Activated T-cell treated with anti-CD3 and anti-CD28 coated beads, Interleukin-2, amount 50 U/mL, for 1 hour (primary cell): ENCODE measurements around the gene SSBP3.
A peak's percentile ranks its signal among the peaks of the same experiment; 100 is the strongest.
"Not testable (repeated sequence)": the region's sequence is repeated elsewhere in the genome, so short reads cannot be mapped to it uniquely, and the experiment has no call there.

Experiments used
- DNase-seq: peaks from one replicate; pipeline ENCODE4 v3.0.0-alpha.2; 2020

SSBP3 gene

GRCh38 chr1:54406339-54407153 is at the start of gene SSBP3:
TSS of gene SSBP3 (minus strand) at chr1:54406394.
- peak; percentile 95 for DNase-seq

- no peak for DNase-seq
Measured at GRCh38 chr1:54453509-54453908, 47.3 kb upstream of the SSBP3 start.

DNA sequence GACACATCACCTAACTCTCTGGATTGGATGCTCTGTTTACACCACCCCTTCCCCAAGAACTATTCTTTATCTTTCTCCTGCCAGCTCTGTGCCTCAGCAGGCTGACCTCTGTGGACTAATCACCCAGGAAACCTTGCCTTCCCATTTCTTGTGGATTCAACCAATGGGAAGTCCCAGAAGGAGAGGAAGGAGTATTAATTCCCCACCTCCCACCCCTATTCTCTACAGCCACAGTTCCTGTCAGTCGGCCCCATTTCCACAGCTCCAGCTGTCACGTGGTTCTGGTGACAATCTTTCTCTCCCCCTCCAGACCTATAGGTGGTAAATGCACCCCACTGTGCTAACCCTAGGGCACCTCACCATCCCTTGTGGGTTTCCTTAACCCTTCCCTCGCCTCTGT is 46.8 kb upstream of the SSBP3 start:
- DNase-seq: no peak

DNA sequence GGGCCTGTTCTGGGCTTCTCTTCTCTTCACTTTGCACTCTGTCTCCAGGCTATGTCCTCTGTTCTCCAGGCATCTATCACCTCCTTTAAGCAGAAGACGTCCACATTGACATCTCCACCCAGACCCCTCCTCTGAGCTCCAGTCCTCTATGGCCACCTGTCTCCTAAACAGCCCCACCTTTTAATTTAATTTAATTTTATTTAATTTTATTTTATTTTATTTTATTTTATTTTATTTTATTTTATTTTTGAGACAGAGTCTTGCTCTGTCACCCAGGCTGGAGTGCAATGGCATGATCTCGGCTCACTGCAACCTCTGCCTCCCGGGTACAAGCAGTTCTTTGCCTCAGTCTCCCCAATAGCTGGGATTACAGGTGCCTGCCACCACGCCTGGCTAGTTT is 43.2 kb upstream of the SSBP3 start:
- not testable (repeated sequence) for DNase-seq

- not testable (repeated sequence) for DNase-seq
Measured at GRCh38 chr1:54448801-54449200, 42.6 kb upstream of the SSBP3 start.

GRCh38 chr1:54447081-54447480 is 40.9 kb upstream of the SSBP3 start:
- not testable (repeated sequence) for DNase-seq

- no peak for DNase-seq
Measured at GRCh38 chr1:54442185-54442584, 36.0 kb upstream of the SSBP3 start.

DNA sequence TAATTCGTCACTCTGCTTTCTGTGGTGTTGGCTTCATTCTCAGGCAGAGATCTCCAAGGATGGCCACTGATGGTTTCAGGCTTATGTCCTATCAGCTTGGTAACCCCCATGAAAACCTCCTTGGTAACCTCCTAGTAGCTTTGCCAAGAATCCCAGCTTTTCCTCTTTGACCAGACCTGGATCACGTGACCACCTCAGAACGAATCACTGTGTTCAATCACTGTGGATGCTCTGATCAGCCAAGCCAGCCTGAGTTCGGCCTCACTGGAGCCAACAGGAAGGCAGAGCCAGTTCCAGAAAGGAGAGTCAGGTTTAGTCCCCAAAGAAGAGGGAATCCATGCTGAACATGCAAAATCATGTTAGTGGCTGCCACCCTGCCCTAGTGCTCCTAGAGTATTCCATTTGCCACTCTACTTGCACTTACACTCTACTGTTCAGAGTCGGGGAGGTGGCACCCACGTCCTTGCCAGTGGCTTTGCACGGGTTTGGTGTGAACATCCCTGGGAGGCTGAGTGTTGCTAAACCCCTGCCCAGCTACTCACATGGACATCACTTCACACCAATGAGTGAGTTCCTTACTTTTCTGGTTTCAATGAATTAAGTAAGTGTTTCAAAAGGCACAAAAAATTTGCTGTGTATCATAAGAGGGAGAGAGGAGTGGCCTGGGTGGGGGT is 33.5 kb upstream of the SSBP3 start:
- DNase-seq: no peak

DNA sequence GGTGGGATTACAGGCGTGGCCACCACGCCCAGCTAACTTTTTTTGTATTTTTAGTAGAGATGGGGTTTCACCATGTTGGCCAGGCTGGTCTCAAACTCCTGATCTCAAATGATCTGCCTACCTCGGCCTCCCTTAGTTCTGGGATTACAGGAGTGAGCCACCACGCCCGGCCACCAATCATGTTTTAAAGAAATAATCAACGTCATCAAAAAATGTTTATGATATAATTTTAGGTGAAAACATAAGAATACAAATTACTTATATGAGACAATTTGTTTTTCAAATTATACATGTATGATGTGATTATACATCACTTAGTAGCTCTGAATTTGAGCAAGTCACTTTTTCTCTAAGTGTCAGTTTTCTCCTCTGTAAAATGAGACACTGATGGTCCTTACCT is 31.6 kb upstream of the SSBP3 start:
- no peak for DNase-seq

- DNase-seq: no peak
Measured at GRCh38 chr1:54436826-54437225, 30.6 kb upstream of the SSBP3 start.

GRCh38 chr1:54429838-54430237 is 23.6 kb upstream of the SSBP3 start:
- no peak for DNase-seq

GRCh38 chr1:54428837-54429518 is 22.8 kb upstream of the SSBP3 start:
- no peak for DNase-seq

GRCh38 chr1:54425152-54425584 is 19.0 kb upstream of the SSBP3 start:
- DNase-seq: no peak

- no peak for DNase-seq
Measured at GRCh38 chr1:54424398-54424797, 18.2 kb upstream of the SSBP3 start.

DNA sequence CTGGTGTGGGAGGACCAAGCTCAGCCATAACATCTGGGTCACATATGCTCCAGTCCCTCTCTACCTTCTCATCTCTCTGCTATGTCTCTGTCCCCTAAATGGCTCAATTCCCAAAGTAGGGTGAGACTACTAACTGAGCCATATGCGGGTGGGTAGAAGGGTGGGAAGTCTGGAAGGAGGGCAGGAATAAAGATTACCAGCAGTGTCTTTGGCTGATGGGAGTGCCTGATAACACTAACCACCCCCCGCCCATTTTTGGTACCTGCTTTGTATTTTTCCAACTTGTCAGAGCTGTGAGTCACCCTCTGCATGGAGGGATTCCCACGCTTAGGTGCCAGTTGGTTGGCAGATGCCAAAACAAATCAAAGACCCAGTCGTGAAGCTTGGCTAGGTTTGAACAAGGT is 14.9 kb upstream of the SSBP3 start:
- DNase-seq: no peak

GRCh38 chr1:54418598-54418997 is 12.4 kb upstream of the SSBP3 start:
- DNase-seq: not testable (repeated sequence)

GRCh38 chr1:54417123-54417522 is 10.9 kb upstream of the SSBP3 start:
- no peak for DNase-seq

DNA sequence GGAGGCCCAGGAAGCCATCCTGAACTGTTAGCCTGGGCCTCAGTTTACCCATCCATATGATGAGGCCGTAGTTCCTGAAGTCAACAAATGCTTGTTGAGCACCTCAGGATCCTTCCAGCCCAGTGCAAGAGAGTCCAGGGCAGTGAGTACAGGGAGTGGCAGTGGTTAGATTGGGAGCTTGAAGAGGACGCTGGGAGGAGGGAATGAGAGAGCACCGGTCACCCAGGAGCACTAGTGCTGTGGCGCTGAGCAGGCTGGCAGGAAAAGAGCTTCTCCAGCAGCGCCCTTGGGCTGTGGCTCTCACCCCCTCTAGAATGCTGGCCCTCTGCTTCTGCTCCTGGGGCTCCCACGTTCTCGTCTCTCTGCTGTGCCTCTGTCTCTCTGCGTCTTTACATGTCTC is 10.2 kb upstream of the SSBP3 start:
- no peak for DNase-seq

DNA sequence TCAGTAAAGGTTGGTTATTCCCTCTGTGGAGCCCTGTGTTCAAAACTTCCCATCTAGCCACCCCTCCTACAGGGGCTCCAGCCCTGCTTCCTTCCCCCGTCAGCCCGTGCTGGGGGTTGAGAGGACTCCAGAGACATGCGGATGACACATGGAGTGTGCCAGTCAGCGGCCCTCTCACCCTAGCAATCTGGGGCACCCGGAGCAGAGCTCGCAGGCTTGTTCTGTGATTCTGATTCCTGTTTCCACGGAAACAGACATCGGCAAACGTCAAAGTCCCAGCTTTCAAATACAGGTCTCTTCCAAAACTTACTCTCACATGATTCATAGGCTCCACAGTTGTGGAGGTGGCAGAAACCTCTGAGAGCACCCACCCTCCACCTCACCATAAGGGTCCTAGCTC is 9.8 kb upstream of the SSBP3 start:
- no peak for DNase-seq

DNA sequence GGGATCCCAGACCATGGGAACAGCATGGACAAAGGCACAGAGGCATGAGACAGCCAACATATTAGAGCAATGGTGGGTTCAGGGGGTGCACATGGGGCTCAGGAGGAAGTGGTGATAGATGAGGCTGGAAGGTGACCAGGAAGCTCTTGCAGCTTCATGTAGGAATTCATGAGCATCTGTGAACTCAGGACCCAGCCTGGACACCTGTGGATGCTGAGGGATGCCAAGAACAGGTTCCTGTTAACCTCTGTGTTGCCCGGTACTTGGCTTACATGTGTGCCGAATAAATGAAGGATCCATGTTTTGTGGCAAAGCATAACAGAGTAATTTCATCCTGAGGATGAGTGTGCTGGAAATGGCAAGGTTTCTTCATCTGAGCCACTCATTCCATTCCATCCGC is 9.3 kb upstream of the SSBP3 start:
- DNase-seq: no peak

DNA sequence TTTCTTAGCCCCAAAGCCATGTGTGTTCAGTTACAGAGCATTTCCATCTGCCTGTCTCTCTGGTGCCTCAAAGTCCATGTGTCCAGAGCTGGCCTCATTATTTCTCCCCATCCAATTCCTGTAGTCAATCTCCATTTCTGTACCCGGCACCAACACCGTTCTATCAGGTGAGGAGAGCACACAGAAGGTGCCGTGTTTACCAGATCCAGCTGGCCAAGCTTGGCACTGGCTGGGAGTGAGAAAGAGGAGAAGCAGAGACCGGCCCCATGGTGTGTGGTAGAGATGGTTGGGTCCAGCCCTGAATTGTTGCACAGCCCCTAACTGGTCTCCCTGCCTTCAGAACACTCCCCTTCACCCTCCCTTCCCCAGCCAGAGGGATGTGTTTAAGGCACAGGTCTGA is 7.5 kb upstream of the SSBP3 start:
- DNase-seq: no peak

GRCh38 chr1:54413295-54413694 is 7.1 kb upstream of the SSBP3 start:
- no peak for DNase-seq

GRCh38 chr1:54410359-54410758 is 4.2 kb upstream of the SSBP3 start:
- DNase-seq: no peak
